HEK293 (cell line): ENCODE results near the gene DNAJC6.

ENCODE experiments used
- CTCF ChIA-PET: fragments of 350-600 bp; formaldehyde crosslinking; extraction: SDS; loops from one replicate; lab custom pipeline; 2021; ENCODE audit warnings: antibody characterized with exemption; lab: Yijun Ruan, JAX
- POLR2A ChIA-PET: fragments of 300-600 bp; formaldehyde crosslinking; extraction: SDS; loops from one replicate; lab custom pipeline; 2020; ENCODE audit warnings: antibody characterized with exemption, inconsistent platforms; lab: Yijun Ruan, JAX
- H3K27ac ChIP-seq: fragments of 200-500 bp; sonication (Bioruptor generic); 2 replicates; pipeline ENCODE4 v1.5.1; 2014; ENCODE audit warnings: low read depth, low read length, control low read depth, inconsistent platforms; ENCODE audit errors: extremely low read depth
- H3K36me3 ChIP-seq, 2 experiments: fragments of 200-500 bp in 1 of 2; sonication (Bioruptor generic) in 1 of 2; 1 replicate in 1 of 2; 2 replicates in 1 of 2; pipeline ENCODE4 v1.5.1; 2014 to 2017; ENCODE audit warnings: inconsistent platforms in 2 of 2, low read length in 2 of 2; ENCODE audit not compliant: control insufficient read depth in 2 of 2, insufficient read depth in 1 of 2
- H3K4me1 ChIP-seq: fragments of 200-500 bp; sonication (Bioruptor generic); 2 replicates; pipeline ENCODE4 v1.5.1; 2014; ENCODE audit warnings: mild to moderate bottlenecking, low read length, inconsistent platforms; ENCODE audit not compliant: control insufficient read depth, insufficient read depth
- H3K4me3 ChIP-seq: 2 replicates; pipeline ENCODE4 v1.5.1; 2011; ENCODE audit warnings: low read depth, mild to moderate bottlenecking, control low read depth, low read length, moderate library complexity
- H3K9me3 ChIP-seq: fragments of 200-500 bp; sonication (Bioruptor generic); 2 replicates; pipeline ENCODE4 v1.5.1; 2014; ENCODE audit warnings: low read depth, low read length, inconsistent platforms; ENCODE audit not compliant: control insufficient read depth, insufficient read depth
- BCL6B ChIP-seq: fragments of 450-650 bp; formaldehyde crosslinking; IDR thresholded peaks from 2 replicates; pipeline ENCODE4 v1.5.1; 2017; ENCODE audit warnings: missing biosample characterization, missing genetic modification characterization
- CTCF ChIP-seq: fragments of 450-650 bp; formaldehyde crosslinking; IDR thresholded peaks from 2 replicates; pipeline ENCODE4 v1.5.1; 2016; ENCODE audit warnings: missing biosample characterization, missing genetic modification characterization
- EGR2 ChIP-seq: fragments of 450-650 bp; formaldehyde crosslinking; IDR thresholded peaks from 2 replicates; pipeline ENCODE4 v1.5.1; 2016; ENCODE audit warnings: low read depth, missing biosample characterization, missing genetic modification characterization
- GLIS1 ChIP-seq: fragments of 450-650 bp; formaldehyde crosslinking; IDR thresholded peaks from 2 replicates; pipeline ENCODE4 v1.5.1; 2016; ENCODE audit warnings: missing biosample characterization, missing genetic modification characterization
- HOXA7 ChIP-seq: sonication (generic); formaldehyde crosslinking; IDR thresholded peaks from 2 replicates; pipeline ENCODE4 v1.8.1; 2022; ENCODE audit warnings: missing genetic modification reagents, borderline replicate concordance
- HOXD13 ChIP-seq: sonication (generic); formaldehyde crosslinking; IDR thresholded peaks from 2 replicates; pipeline ENCODE4 v1.8.0; 2022; ENCODE audit warnings: missing genetic modification reagents, borderline replicate concordance
- IKZF3 ChIP-seq: fragments of 450-650 bp; IDR thresholded peaks from 2 replicates; pipeline ENCODE4 v1.5.0; 2018; ENCODE audit warnings: missing biosample characterization, mild to moderate bottlenecking, missing genetic modification characterization, moderate library complexity
- KLF1 ChIP-seq: fragments of 450-650 bp; formaldehyde crosslinking; IDR thresholded peaks from 2 replicates; pipeline ENCODE4 v1.5.1; 2016; ENCODE audit warnings: missing biosample characterization, missing genetic modification characterization
- KLF16 ChIP-seq: fragments of 450-650 bp; formaldehyde crosslinking; IDR thresholded peaks from 2 replicates; pipeline ENCODE4 v1.5.1; 2017; ENCODE audit warnings: missing biosample characterization, missing genetic modification characterization
- RBAK ChIP-seq: fragments of 450-650 bp; formaldehyde crosslinking; IDR thresholded peaks from 2 replicates; pipeline ENCODE4 v1.5.1; 2016; ENCODE audit warnings: missing biosample characterization, missing genetic modification characterization
- SETDB1 ChIP-seq: IDR thresholded peaks from one replicate; pipeline ENCODE4 v1.6.1; 2017; ENCODE audit warnings: mild to moderate bottlenecking, low read length, moderate library complexity, mixed read lengths; ENCODE audit not compliant: insufficient read length
- YY2 ChIP-seq: fragments of 450-650 bp; formaldehyde crosslinking; IDR thresholded peaks from 2 replicates; pipeline ENCODE4 v1.5.1; 2016; ENCODE audit warnings: missing biosample characterization, missing genetic modification characterization
- ZBTB1 ChIP-seq: fragments of 450-650 bp; formaldehyde crosslinking; IDR thresholded peaks from 2 replicates; pipeline ENCODE4 v1.5.1; 2016; ENCODE audit warnings: missing biosample characterization, missing genetic modification characterization
- ZBTB49 ChIP-seq: fragments of 450-650 bp; formaldehyde crosslinking; IDR thresholded peaks from 2 replicates; pipeline ENCODE4 v1.5.1; 2016; ENCODE audit warnings: missing biosample characterization, missing genetic modification characterization, low read depth
- ZBTB6 ChIP-seq: fragments of 450-650 bp; formaldehyde crosslinking; IDR thresholded peaks from 2 replicates; pipeline ENCODE4 v1.5.1; 2017; ENCODE audit warnings: missing biosample characterization, missing genetic modification characterization
- ZIC2 ChIP-seq: fragments of 450-650 bp; formaldehyde crosslinking; IDR thresholded peaks from 2 replicates; pipeline ENCODE4 v1.5.1; 2016; ENCODE audit warnings: missing biosample characterization, missing genetic modification characterization
- ZNF132 ChIP-seq: fragments of 450-650 bp; formaldehyde crosslinking; IDR thresholded peaks from 2 replicates; pipeline ENCODE4 v1.5.1; 2017; ENCODE audit warnings: missing biosample characterization, missing genetic modification characterization, borderline replicate concordance
- ZNF18 ChIP-seq: fragments of 450-650 bp; formaldehyde crosslinking; IDR thresholded peaks from 2 replicates; pipeline ENCODE4 v1.5.1; 2016; ENCODE audit warnings: missing biosample characterization, missing genetic modification characterization
- ZNF23 ChIP-seq: fragments of 450-650 bp; formaldehyde crosslinking; IDR thresholded peaks from 2 replicates; pipeline ENCODE4 v1.5.1; 2016; ENCODE audit warnings: missing biosample characterization, missing genetic modification characterization, borderline replicate concordance
- ZNF292 ChIP-seq: fragments of 450-650 bp; formaldehyde crosslinking; IDR thresholded peaks from 2 replicates; pipeline ENCODE4 v1.5.1; 2016; ENCODE audit warnings: low read depth, missing biosample characterization, missing genetic modification characterization, borderline replicate concordance
- ZNF514 ChIP-seq: fragments of 450-650 bp; formaldehyde crosslinking; IDR thresholded peaks from 2 replicates; pipeline ENCODE4 v1.5.1; 2016; ENCODE audit warnings: missing biosample characterization, missing genetic modification characterization
- ZNF529 ChIP-seq: fragments of 450-650 bp; formaldehyde crosslinking; IDR thresholded peaks from 2 replicates; pipeline ENCODE4 v1.5.1; 2017; ENCODE audit warnings: missing genetic modification characterization, missing biosample characterization; ENCODE audit not compliant: insufficient replicate concordance
- ZNF600 ChIP-seq: fragments of 450-650 bp; formaldehyde crosslinking; IDR thresholded peaks from 2 replicates; pipeline ENCODE4 v1.5.1; 2016; ENCODE audit warnings: missing biosample characterization, missing genetic modification characterization
- ZNF624 ChIP-seq: fragments of 450-650 bp; formaldehyde crosslinking; IDR thresholded peaks from 2 replicates; pipeline ENCODE4 v1.5.1; 2017; ENCODE audit warnings: missing biosample characterization, missing genetic modification characterization
- ZNF704 ChIP-seq: fragments of 450-650 bp; formaldehyde crosslinking; IDR thresholded peaks from 2 replicates; pipeline ENCODE4 v1.5.1; 2016; ENCODE audit warnings: missing biosample characterization, missing genetic modification characterization
- ZNF76 ChIP-seq: fragments of 450-650 bp; formaldehyde crosslinking; IDR thresholded peaks from 2 replicates; pipeline ENCODE4; 2016; ENCODE audit warnings: low read depth, missing biosample characterization, missing genetic modification characterization, borderline replicate concordance

DNAJC6 gene

GRCh38 chr1:65309304-65310077 lies at the start of gene DNAJC6:
Gene DNAJC6 (plus strand): TSS chr1:65309543. CDS start chr1:65309746, 203 bp downstream.
- Histone ChIP-seq H3K36me3 (no peaks in the 10 kb centered on the region), H3K4me3 (peak within 1 kb of the TSS; percentile 49), H3K4me1 (peaks cover 6% of the 10 kb centered on the region; the same call in 1 of the 2 replicates), H3K9me3 (no peaks in the 10 kb centered on the region), H3K27ac (no peak within 1 kb of the TSS)
- ChIA-PET CTCF (interaction anchor here (0.6 to 1.1 kb wide), 6 partner anchors 27 to 118 kb away, joined by 3 to 10 read pairs (median 3); no protein-coding TSS in a partner anchor), POLR2A (interaction anchor here (0.6 to 2.3 kb wide), 6 partner anchors 22 to 576 kb away, joined by 4 to 8 read pairs (median 6); partner anchors contain the start of genes LEPR and LEPROT)
- peak; percentile 64; the same call in 1 of the 2 replicates for TF ChIP-seq ZNF600 (tag by site-specific recombination)
- TF ChIP-seq ZBTB6 (tag by site-specific recombination): peak; percentile 41; the same call in 1 of the 2 replicates
- no peak for TF ChIP-seq ZBTB49
- TF ChIP-seq IKZF3 (tag by site-specific recombination): peak; percentile 42; the same call in 1 of the 2 replicates
- TF ChIP-seq KLF1: peak; percentile 69
- TF ChIP-seq ZNF624 (tag by site-specific recombination): no peak
- TF ChIP-seq CTCF (tag by site-specific recombination): no peak; the same call in 1 of the 2 replicates
- peak; percentile 73 for TF ChIP-seq ZIC2 (tag by site-specific recombination)
- TF ChIP-seq ZNF514 (tag by site-specific recombination): no peak
- no peak for TF ChIP-seq EGR2 (tag by site-specific recombination)
- TF ChIP-seq ZNF529: no peak
- TF ChIP-seq ZNF704 (tag by site-specific recombination): peak; percentile 21; the same call in 1 of the 2 replicates
- TF ChIP-seq ZNF18 (tag by site-specific recombination): no peak
- 0 out of 2 replicates have a peak, but pooled peaks have one; percentile 60 for TF ChIP-seq ZNF76 (tag by site-specific recombination)
- TF ChIP-seq GLIS1: peak; percentile 73
- TF ChIP-seq KLF16 (tag by site-specific recombination): peak; percentile 83
- no peak for TF ChIP-seq SETDB1
- TF ChIP-seq RBAK (tag by site-specific recombination): no peak
- TF ChIP-seq ZNF132 (tag by site-specific recombination): no peak
- TF ChIP-seq HOXA7 (CRISPR knock-in tag): no peak
- peak; percentile 72; the same call in 1 of the 2 replicates for TF ChIP-seq ZBTB1 (tag by site-specific recombination)
- no peak for TF ChIP-seq BCL6B
- TF ChIP-seq HOXD13 (CRISPR knock-in tag): no peak
- no peak for TF ChIP-seq YY2 (tag by site-specific recombination)
- TF ChIP-seq ZNF23: no peak
- no peak for TF ChIP-seq ZNF292
